ENCODE data around the gene UROS.

Gene UROS

GRCh38 chr10:125795128-125795527 is 27.9 kb downstream of the UROS start:
- in situ Hi-C loops (cut with HindIII; ENCODE audit: low sequenced_read_pairs): no loop called here

- in situ Hi-C loops (cut with HindIII; ENCODE audit: low sequenced_read_pairs): no loop called here
These were observed 30.4 kb downstream of the UROS start for GRCh38 chr10:125792342-125793300.

GRCh38 chr10:125788156-125789034 is 34.7 kb downstream of the UROS start:
- in situ Hi-C loops (cut with HindIII; ENCODE audit: low sequenced_read_pairs): no loop called here

GRCh38 chr10:125785791-125786190 is 37.3 kb downstream of the UROS start:
- in situ Hi-C loops (cut with HindIII; ENCODE audit: low sequenced_read_pairs): no loop called here

GRCh38 chr10:125783957-125784356 is 39.1 kb downstream of the UROS start:
- in situ Hi-C loops (cut with HindIII; ENCODE audit: low sequenced_read_pairs): no loop called here

- in situ Hi-C loops (cut with HindIII; ENCODE audit: low sequenced_read_pairs): no loop called here
These were observed 39.6 kb downstream of the UROS start for GRCh38 chr10:125783408-125783807.

GRCh38 chr10:125782616-125783015 is 40.4 kb downstream of the UROS start:
- in situ Hi-C loops (cut with HindIII; ENCODE audit: low sequenced_read_pairs): no loop called here

GRCh38 chr10:125782054-125782453 is 41.0 kb downstream of the UROS start:
- in situ Hi-C loops (cut with HindIII; ENCODE audit: low sequenced_read_pairs): no loop called here

- in situ Hi-C loops (cut with HindIII; ENCODE audit: low sequenced_read_pairs): no loop called here
These were observed 41.7 kb downstream of the UROS start for GRCh38 chr10:125781374-125781773.

- in situ Hi-C loops (cut with HindIII; ENCODE audit: low sequenced_read_pairs): no loop called here
These were observed 43.4 kb downstream of the UROS start for GRCh38 chr10:125779403-125780327.

GRCh38 chr10:125778556-125778955 is 44.5 kb downstream of the UROS start:
- in situ Hi-C loops (cut with HindIII; ENCODE audit: low sequenced_read_pairs): no loop called here

- in situ Hi-C loops (cut with HindIII; ENCODE audit: low sequenced_read_pairs): no loop called here
These were observed 45.3 kb downstream of the UROS start for GRCh38 chr10:125777806-125778205.

- in situ Hi-C loops (cut with HindIII; ENCODE audit: low sequenced_read_pairs): no loop called here
These were observed 47.5 kb downstream of the UROS start, which contains the start of gene MMP21 for GRCh38 chr10:125775491-125776106. Gene MMP21 (minus strand): TSS chr10:125775821. CDS start chr10:125775821, 0 bp downstream.

GRCh38 chr10:125774581-125775191 is 48.4 kb downstream of the UROS start:
- in situ Hi-C loops (cut with HindIII; ENCODE audit: low sequenced_read_pairs): no loop called here

GRCh38 chr10:125773687-125774543 is 49.1 kb downstream of the UROS start:
- in situ Hi-C loops (cut with HindIII; ENCODE audit: low sequenced_read_pairs): no loop called here

- in situ Hi-C loops (cut with HindIII; ENCODE audit: low sequenced_read_pairs): no loop called here
These were observed 50.2 kb downstream of the UROS start for GRCh38 chr10:125772864-125773180.

GRCh38 chr10:125772112-125772863 is 50.8 kb downstream of the UROS start:
- in situ Hi-C loops (cut with HindIII; ENCODE audit: low sequenced_read_pairs): no loop called here

GRCh38 chr10:125770844-125771243 is 52.2 kb downstream of the UROS start:
- in situ Hi-C loops (cut with HindIII; ENCODE audit: low sequenced_read_pairs): no loop called here

All from DLD1 (cell line).